Right kidney (tissue), 9 donors: ENCODE measurements around the gene KLHL8.

ENCODE experiments used
- DNase-seq: peaks from one replicate; pipeline ENCODE4 v3.0.0-alpha.2; 2016
- long read RNA-seq, 8 donors: transcript quantifications; one replicate each; lab custom pipeline, GENCODE V29; 2026

The KLHL8 gene
- long read RNA-seq, donor 1, full-length matches to known transcripts: 4 of 9 reads
- long read RNA-seq, donor 1, partial matches to known transcripts: 5 of 9 reads
- long read RNA-seq, donor 1, other reads (novel, unspliced or antisense): 0 of 9 reads
- long read RNA-seq, donor 2, full-length matches to known transcripts: 1 of 1 reads
- long read RNA-seq, donor 2, partial matches to known transcripts: 0 of 1 reads
- long read RNA-seq, donor 2, other reads (novel, unspliced or antisense): 0 of 1 reads
- long read RNA-seq, donor 3: 0 reads
- long read RNA-seq, donor 4, full-length matches to known transcripts: 6 of 6 reads
- long read RNA-seq, donor 4, partial matches to known transcripts: 0 of 6 reads
- long read RNA-seq, donor 4, other reads (novel, unspliced or antisense): 0 of 6 reads
- long read RNA-seq, donor 5, full-length matches to known transcripts: 4 of 4 reads
- long read RNA-seq, donor 5, partial matches to known transcripts: 0 of 4 reads
- long read RNA-seq, donor 5, other reads (novel, unspliced or antisense): 0 of 4 reads
- long read RNA-seq, donor 6, full-length matches to known transcripts: 3 of 3 reads
- long read RNA-seq, donor 6, partial matches to known transcripts: 0 of 3 reads
- long read RNA-seq, donor 6, other reads (novel, unspliced or antisense): 0 of 3 reads
- long read RNA-seq, donor 7, full-length matches to known transcripts: 4 of 9 reads
- long read RNA-seq, donor 7, partial matches to known transcripts: 5 of 9 reads
- long read RNA-seq, donor 7, other reads (novel, unspliced or antisense): 0 of 9 reads
- long read RNA-seq, donor 8, full-length matches to known transcripts: 1 of 1 reads
- long read RNA-seq, donor 8, partial matches to known transcripts: 0 of 1 reads
- long read RNA-seq, donor 8, other reads (novel, unspliced or antisense): 0 of 1 reads

DNA sequence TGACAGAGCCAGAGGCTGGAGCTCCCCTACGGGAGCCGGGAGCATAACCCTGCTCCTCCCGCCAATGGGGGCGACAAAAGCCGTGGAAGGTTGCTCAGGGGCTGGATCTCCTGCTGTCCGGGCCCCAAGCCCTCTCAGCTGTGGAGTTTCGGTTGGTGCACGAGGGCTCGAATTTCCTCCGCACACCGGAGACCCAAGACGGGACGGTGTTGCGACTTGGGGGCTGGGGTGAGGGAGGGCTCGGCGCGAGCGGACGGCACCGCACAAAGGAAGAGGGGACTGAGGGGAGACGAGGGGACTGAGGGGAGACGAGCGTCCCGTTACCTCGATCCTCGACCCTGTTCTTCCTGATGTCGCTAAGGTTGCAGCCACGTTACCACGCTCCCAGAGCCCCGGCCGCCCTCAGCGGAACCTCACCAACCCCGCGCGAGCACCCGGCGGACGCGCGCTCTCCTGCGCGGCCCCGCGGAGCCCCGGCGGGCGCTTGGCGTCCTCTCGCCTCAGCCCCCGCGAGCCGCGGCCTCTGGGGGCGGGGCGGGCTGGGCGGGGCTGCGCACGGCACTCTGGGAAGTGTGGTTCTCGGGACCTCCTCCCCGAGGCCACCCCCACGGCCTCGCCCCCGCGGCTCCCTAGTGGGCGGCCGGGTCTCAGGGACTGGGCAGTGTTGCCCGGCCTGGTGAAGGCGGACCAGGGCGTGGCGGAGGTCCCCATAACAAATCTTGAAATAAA lies at the start of gene KLHL8:
Gene KLHL8, minus strand, starts transcription at position 525 of the 729 bp plus-strand sequence. CDS start 25,079 bp downstream, outside the sequence.
- DNase-seq: peak; percentile 96

DNA sequence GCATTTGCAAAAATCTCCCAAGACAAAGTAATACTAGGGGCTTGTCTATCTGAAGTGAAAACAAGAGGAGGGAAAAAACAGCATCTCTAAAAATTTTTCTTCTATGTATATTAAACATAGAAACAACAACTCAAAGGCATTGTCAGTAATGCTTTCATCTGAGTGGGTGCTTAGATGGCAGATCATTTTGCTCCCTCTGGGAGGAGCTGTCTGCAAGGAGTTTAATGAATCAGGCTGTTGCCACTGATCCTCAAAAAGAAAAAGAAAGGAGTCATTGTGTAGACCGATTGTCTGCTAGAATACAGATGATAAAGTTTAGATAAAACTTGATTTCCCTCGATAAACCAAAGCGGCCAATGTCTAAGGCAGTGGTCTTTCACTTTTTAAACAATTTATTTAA lies 49.7 kb upstream of the KLHL8 start:
- DNase-seq: no peak

DNA sequence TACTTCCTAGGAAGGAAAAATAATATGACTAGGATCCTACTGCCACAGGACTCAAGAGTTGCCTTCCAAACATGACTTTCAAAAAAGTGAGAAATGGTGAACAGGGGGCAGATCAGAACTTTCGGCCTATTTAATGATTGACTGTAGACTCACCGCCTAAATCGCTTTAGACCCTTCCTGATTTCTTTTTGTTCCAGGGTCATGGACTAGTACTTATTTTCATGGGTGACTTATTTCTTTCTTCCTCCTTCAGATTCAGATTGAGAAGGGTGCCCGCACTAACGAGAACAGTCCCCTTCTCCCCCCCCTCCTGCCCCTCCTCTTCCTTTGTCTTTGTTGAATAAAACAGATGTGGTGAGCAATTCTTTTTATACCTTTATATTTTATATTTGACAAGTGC lies 48.0 kb upstream of the KLHL8 start:
- DNase-seq: no peak

DNA sequence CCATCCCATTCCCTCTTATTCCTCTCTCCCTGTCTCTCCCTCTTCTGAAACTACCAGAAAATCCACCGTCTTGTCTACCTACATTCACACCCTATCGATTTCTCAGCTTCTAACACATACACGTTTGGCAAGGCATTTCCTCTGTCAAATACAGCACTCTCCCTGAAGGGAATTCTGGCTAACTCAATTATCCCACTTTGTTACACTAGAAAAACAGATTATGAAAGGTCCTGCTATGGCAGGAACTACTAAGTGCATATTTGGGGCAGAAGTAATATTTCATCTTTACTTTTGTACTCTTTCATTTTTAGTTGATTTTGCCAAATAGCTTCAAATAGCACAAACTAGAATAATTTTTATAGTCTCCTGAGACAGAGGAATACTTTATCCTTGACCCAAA lies 46.6 kb upstream of the KLHL8 start:
- no peak for DNase-seq

DNA sequence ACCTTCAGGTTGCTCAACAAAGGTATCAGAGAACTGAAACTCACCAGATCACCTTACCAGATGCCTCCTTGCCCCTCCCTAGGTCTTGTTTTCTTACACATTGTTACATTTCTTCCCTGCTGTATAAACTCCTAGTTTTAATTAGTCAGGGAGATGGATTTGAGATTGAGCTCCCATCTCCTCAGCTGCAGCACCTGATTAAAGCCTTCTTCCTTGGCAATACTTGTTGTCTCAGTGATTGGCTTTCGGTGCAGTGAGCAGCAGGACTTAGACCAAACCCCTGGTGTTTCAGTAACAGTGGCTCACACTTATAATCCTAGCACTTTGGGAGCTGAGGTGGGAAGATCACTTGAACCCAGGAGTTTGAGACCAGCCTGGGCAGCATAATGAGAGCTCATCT lies 42.5 kb upstream of the KLHL8 start:
- DNase-seq: no peak

DNA sequence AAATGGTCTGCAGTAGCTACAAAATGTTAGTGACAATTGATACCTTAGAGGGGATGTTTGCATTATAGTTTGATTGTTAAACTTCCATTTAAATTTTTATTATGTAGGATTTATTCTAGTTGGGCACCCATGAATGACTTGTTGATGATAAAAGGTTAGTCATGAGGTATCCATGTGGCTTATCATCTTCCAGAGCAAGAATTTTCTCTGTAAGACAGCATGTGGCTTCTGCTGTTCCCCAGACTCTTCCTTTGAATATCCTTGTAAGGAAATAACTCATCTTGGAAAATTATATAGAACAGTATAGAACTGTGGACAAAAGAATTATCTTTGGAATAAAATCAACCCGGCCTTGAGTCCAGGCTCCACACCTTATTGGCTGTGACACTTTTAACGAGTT lies 40.1 kb upstream of the KLHL8 start:
- no peak for DNase-seq

DNA sequence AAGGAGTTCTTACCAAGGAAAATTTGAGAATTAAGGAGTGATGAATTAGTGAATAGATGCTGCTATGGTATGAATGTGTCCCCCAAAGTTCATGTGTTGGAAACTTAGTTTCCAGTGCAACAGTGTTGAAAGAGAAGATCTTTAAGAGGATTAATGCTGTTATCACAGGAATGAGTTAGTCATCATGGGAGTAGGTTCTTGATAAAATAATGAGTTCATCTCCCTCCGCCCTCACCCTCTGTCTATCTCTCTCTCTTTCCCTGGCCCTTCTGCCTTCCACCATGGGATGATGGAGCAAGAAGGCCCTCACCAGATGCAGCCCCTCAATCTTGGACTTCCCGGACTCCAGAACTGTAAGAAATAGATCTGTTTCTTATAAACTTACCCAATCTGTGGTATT lies 38.3 kb upstream of the KLHL8 start:
- no peak for DNase-seq

DNA sequence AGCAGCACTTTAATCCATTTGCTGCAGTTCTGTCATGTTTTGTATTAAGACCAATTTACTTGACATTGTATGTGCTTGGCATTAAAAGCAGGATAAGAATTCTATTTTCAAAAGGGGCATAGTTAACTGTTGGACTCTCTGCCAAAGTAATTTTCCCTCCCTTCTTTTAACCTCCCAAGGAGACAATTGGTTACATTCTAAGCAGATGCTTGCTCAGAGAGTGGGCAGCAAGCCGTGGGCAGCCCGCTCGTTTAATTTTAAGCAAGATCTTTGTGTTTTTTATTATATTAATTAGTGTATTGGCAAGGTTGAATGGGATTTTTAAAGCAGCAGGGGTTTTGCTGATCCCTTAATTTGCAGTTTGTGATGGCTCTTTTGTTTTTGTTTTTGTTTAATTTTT lies 37.1 kb upstream of the KLHL8 start:
- DNase-seq: no peak

DNA sequence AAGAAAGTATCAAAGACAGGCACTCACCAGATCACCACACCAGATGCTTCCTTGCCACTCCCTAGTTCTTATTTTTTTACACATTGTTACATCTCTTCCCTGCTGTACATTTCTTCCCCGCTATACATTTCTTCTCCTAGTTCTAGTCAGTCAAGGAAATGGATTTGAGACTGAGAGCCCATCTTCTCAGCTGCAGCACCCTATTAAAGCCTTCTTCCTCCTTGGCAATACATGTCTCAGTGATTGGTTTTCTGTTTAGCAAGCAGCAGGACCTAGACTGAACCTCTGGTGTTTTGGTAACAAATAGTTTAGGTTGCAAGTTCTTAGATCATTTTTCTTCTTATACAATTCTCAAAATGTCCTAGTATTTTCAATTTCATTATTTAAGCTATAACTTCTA lies 35.3 kb upstream of the KLHL8 start:
- no peak for DNase-seq

DNA sequence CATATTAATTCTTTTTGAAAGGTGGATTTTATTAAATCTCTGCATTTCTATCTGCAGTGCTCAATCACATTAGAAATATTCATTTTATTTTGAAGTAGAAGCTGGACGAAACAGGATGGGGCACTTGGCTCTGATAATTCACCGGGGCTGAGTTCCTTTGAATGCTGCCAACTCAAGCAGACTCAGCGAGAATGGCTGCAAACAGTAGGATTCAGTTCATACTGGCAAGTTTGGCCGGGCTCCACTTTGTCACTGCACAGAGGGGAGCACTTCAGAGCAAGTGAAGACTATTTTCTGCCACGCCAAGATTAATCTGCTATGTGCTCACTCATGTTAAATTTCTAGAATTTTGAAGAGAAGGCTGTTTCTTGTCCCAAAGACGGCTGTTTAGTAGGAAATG lies 30.7 kb upstream of the KLHL8 start:
- DNase-seq: no peak

DNA sequence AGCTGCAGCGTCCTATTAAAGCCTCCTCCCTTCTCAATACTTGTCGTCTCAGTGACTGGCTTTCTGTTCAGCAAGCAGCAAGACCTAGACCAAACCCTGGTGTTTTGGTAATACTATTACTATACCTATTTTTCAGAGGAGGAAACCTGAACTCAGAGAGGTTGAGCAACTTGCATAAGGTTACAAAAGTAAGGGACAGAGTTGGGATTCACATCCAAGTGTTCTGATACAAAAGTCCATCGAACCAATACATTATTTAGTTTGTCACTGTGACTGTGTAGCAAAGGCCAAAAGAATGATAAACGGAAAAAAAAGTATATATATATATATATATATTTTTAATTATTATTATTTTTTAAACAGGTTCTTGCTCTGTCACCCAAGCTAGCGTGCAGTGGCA lies 29.9 kb upstream of the KLHL8 start:
- DNase-seq: no peak

DNA sequence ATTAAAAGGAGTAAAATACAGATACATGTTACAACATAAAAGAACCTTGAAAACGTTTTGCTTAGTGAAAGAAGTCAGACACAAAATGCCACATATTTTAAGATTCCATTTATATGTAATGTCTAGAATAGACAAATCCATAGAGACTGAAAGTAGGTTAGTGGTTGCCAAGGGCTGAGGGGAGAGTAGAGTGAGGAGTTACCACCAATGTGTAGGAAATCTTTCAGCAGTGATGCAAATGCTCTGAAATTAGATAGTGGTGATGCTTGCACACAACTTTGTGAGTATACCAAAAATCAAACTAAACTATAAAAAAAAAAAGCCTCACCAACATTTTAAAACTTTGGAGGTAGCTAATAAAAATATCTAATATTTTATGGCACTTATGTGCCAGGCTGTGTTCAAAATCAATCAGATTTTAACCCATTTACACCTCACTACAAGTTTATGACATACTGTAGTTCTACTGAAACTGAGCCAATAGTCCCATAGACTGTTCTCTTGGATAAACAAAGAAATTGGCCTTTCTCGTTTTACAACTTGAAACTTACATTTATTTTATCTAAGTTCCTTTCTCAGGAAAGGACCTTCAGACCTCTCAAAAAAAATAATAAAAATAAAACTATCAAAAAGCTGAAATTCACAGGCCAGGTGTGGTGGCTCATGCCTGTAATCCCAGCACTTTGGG lies 29.1 kb upstream of the KLHL8 start:
- DNase-seq: no peak

DNA sequence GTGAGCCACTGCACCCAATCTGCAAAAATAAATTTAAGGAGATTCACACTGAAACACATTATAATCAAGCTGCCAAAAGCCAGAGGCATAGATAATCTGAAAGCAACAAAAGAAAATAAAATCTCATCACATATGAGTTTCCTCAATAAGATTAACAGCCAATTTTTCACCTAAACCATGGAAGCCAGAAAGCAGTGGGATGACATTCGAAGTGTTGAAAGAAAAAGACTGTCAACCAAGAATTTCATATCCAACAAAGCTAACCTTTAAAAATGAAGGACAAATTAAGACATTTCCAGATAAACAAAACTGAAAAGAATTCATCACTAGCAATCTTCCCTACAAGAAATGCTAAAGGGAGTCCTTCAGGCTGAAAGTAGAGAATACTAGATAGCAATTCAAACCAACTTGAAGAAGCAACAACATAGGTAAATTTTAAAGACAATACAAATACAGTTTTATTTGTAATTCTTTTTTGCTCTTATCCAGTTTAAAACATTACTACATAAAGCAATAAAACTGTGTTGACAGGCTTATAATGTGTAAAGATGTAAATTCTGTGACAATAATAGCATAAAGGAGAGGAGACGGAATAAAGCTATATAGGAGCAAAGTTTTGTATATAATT lies 23.1 kb upstream of the KLHL8 start:
- DNase-seq: no peak

DNA sequence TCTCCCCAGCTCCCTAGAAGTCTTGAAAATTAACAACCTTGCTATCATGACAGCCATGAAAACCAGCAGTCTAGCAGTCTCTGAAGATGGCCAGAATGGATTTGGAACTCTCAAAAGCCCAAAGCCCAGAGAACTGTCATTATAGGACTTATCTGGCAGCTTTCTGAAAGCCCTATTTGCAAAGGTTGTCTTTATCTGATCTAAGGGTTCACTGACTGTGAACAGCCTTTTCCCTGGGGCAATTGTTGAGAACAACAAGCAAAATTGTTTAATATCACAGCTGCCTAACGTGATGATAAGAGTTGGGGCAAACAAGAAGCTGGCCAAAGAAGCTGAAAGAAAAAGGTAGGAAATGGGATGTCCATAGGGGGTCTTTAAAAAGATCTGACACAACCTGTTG lies 20.9 kb upstream of the KLHL8 start:
- no peak for DNase-seq

DNA sequence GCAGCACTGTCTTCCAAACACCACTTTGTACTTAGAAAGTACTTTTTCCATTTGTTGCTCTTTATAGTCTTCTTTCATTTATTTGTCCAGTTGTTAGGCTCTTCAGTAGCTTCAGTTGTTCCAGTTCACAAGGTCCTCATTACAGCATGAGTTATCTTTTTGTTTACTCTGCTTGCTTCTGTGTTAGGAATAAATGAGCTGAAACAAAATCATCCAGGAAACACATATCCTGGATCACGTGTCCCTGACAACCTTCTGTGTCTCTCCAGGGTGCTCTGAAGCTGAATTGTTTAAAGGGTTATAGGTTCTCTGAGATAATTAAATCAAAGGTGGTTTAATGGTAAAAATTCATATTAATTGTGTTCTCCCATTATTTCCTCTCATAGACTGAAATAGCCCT lies 19.9 kb upstream of the KLHL8 start:
- no peak for DNase-seq

DNA sequence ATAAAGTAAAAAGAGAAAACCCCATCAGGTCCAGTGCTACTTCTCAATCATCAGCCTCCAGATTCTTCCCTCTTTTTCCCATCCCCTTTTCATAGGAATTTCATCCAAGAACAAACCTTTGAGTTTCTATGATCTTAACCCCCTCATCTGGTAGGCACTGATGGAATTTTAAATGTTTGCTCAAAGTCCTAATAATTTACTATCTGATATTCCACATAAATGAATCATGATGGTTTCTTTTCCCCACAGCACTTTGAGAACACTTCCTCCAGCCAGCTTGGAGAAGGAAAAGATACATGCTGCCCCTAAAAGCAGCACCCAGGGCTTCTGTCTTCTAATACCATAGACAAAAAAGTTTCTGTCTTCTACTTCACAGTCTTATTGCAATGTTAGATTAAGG lies 19.4 kb upstream of the KLHL8 start:
- DNase-seq: no peak

DNA sequence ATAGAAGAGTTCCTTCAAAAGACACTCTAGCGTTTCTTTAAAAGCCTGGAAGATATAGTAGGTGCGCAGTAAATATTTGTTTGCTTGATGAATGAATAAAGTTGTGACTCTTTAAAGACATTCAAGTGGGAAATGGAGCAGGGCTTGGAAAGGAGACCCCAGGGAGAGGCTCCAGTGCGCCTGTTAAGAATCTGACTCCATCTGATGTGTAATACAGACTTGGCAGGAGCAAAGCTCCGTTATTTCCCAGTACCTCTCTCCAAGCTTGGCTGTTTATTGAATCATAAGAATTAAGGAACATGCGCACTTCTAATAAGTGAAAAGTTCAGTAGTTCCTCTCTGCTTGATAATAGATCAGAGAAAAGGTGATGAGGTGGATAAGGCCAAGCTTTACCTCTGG lies 18.8 kb upstream of the KLHL8 start:
- DNase-seq: no peak

DNA sequence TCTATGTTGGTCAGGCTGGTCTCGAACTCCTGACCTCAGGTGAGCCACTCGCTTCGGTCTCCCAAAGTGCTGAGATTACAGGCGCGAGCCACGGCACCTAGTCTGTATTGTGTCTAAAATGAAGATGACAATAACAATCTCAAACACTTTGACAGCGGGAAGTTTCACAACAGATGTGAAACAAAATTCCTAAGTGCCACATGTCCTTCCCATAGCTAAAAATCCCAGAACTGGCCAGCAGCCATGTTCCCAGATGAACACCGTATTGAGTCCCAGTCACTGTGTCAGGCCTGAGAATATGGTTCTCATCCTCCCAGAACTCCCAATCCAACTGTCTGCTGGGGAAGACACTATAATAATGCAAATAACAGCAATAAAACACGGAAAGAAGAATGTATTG lies 16.4 kb upstream of the KLHL8 start:
- DNase-seq: no peak

DNA sequence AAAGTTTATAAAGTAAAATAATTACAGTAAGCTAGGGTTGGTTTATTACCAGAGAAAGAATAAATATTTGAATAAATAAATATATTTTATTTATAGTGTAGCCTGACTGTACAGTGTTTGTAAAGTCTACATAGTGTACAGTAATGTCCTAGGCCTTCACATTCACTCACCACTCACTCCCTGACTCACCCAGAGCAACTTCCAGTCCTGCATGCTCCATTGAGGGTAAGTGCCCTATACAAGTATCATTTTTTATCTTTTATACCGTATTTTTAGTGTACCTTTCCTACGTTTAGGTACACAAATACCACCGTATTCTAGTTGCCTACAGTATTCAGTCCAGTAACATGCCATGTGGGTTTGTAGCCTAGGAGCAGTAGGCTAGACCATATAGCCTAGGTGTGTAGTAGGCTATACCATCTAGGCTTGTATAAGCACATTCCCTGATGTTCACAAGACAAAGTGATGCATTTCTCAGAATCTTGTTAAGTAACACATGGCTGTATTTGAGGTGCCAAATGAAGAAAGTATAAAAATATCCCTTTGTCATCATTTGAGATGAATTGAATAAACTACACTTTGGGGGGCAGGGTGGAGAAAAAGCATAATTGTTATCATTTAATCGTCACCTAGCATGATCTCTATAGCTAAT lies 14.7 kb upstream of the KLHL8 start:
- no peak for DNase-seq

DNA sequence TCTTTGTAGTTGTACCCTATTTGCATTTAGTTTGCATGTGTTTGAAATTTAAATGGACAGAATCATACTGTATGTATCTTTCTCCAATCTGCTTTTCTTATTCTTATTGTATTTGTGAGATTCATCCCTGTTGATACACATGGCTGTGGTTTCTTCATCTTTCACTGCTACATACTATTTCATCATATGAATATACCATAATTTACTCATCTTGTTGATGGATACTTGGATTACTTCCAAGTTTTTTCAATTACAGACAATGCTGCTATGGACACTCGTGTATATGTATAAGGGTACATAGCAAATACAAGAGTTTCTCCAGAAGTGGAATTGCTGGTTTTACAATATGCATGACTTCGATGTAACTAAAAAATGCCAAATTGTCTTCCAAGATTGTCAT lies 11.8 kb upstream of the KLHL8 start:
- DNase-seq: no peak

DNA sequence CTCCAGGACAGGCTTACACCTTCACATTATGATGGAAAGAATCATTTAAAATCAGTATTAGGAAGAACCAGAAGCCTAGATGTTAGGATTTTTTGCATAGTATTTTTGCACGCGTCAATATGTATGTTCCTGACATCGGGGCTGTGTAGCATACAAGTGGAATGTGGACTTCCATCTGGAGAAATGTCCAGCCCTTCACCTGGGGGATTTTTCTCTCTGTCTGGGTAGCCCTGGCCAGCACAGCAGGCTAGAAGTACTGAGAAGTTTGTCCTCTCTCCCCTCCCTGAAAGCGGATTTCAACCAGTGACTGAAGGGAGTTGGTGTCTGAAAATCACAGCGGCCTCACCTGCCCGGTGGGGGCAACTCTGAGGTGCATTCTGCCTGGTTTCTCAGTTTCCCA lies 10.4 kb upstream of the KLHL8 start:
- no peak for DNase-seq
